Heart left ventricle (tissue), 16 donors: Measurements from ENCODE around the gene EDNRB. TPM values are rescaled to one million over a fixed set of nuclear protein-coding genes. Genes with fewer than 3 reads are reported as not detected.

Experiments used
- ATAC-seq, 4 donors: fragments of 200-7000 bp; cut with Tn5 transposase; one replicate each; pipeline ENCODE4 v1.9.1; 2020 to 2022; ENCODE audit warnings: moderate library complexity in 4 of 4, mild to moderate bottlenecking in 3 of 4, moderate number of reproducible peaks in 1 of 4
- DNase-seq, 5 donors: peaks; one replicate each; pipeline ENCODE4 v3.0.0-alpha.2; 2020
- H3K27ac ChIP-seq, 12 donors: fragments of 200-600 bp; sonication (generic) in 4 of 12; one replicate each; pipeline versions ENCODE4 v1.5.0 to v1.8.0; 2016 to 2022; ENCODE audit warnings: mild to moderate bottlenecking in 2 of 12
- H3K27me3 ChIP-seq, 9 donors: fragments of 200-600 bp; sonication (generic) in 2 of 9; one replicate each; pipeline versions ENCODE4 v1.5.1 to v1.8.0; 2016 to 2022; ENCODE audit warnings: mild to moderate bottlenecking in 3 of 9
- H3K36me3 ChIP-seq, 9 donors: fragments of 200-600 bp; sonication (generic) in 2 of 9; one replicate each; pipeline versions ENCODE4 v1.5.0 to v1.8.0; 2018 to 2022; ENCODE audit warnings: mild to moderate bottlenecking in 2 of 9
- H3K4me1 ChIP-seq, 12 donors: fragments of 200-600 bp; sonication (generic) in 4 of 12; one replicate each; pipeline versions ENCODE4 v1.5.0 to v1.8.0; 2016 to 2022; ENCODE audit warnings: mild to moderate bottlenecking in 3 of 12
- H3K4me3 ChIP-seq, 12 donors: fragments of 200-600 bp; sonication (generic) in 4 of 12; one replicate each; pipeline versions ENCODE4 v1.5.0 to v1.8.0; 2017 to 2022; ENCODE audit warnings: mild to moderate bottlenecking in 9 of 12, moderate library complexity in 4 of 12
- H3K9me3 ChIP-seq, 12 donors: fragments of 200-600 bp; sonication (generic) in 4 of 12; one replicate each; pipeline versions ENCODE4 v1.5.0 to v1.8.0; 2016 to 2022; ENCODE audit warnings: mild to moderate bottlenecking in 1 of 12
- CTCF ChIP-seq, 12 donors: fragments of 200-600 bp; sonication (generic) in 4 of 12; IDR thresholded peaks; one replicate each; pipeline versions ENCODE4 v1.5.0 to v1.8.0; 2018 to 2022; ENCODE audit warnings: antibody characterized with exemption in 12 of 12, mild to moderate bottlenecking in 5 of 12
- POLR2A ChIP-seq, 2 donors: fragments of 450-650 bp; IDR thresholded peaks; one replicate each; pipeline ENCODE4 v1.6.1; 2017; ENCODE audit warnings: antibody characterized with exemption in 2 of 2, mild to moderate bottlenecking in 2 of 2, moderate library complexity in 2 of 2
- WGBS, 4 donors: extraction: QIAGEN DNeasy Blood & Tissue Kit in 2 of 4; methylation state at CpG; one replicate each; pipeline versions ENCODE4 v1.1.5 to v1.1.7; 2013 to 2018; 5-methylcytosine and 5-hydroxymethylcytosine counted together
- intact Hi-C, 10 donors: fragments of 100-400 bp; cut with DNase I; formaldehyde crosslinking; loops; one replicate each; pipeline versions ENCODE4 v1.11.1 to v1.14.2; 2022
- polyA plus RNA-seq, 2 donors: library from polyadenylated mRNA; stranded (reverse); fragments of 200-250 nt; gene quantifications; one replicate each; pipeline ENCODE4 v1.2.3, GENCODE V29; 2013
- total RNA-seq, 9 donors: library from RNA; depleted of rRNA in 2 of 9; stranded (reverse); fragments of >200 nt in 2 of 9; fragmentation: NEBNext Ultra II Directional in 3 of 9; extraction: Animal tissue kit (Norgen Biotek cat#: 25700) in 3 of 9; gene quantifications; one replicate each; pipeline versions ENCODE4 v1.1.0 to v1.2.4, GENCODE V29; 2016 to 2023
- donor health status: ischemic (EF 13 %, LVEDD 7.1; RV severe dilation, severe dysfunction).
- donor health status: healthy with polysubstance abuse.
- donor health status: DM: no; HTN: yes; CAD: no.
- donor health status: DM: no; HTN: no; CAD: no.
- donor health status: ischemic (EF 25% LVEDD 6.9; RV normal size, moderate dysfunction).
- donor health status: ischemic (EF 25% LVEDD 5.7; RV mildly dilated, moderate dysfunction).
- donor health status: healthy.
- donor health status: DM: yes; HTN: yes; CAD: no.
- donor health status: ischemic (EF 35%, LVEDD 5.7; RV mildly dilated, moderate dysfunction).
- donor health status: nonischemic (EF 11% LVEDD 7.7; RV severe dilation, severe dysfunction).
- donor health status: DM: yes; HTN: yes; CAD: no.
- donor health status: PGD.
- donor health status: ischemic (EF 29% LVEDD 5.4; RV normal size, mild dysfunction).
- donor health status: nonischemic (EF 23%, LVEDD 6.1; RV moderate dilation, normal function).

Gene EDNRB
- total and polyA plus RNA-seq, 11 donors: 9.8 to 72.0 (median 17.9) TPM

- 86 to 94% (median 92%) methylated on average over 2 of the region's 2 CpGs for WGBS, 4 donors
- DNase-seq (no peak), ATAC-seq (no peak)
- Histone ChIP-seq H3K9me3 (no peaks in the 10 kb centered on the region), H3K27me3 (no peaks in the 10 kb centered on the region), H3K27ac (no peak overlapping the region), H3K4me3 (no peak overlapping the region), H3K36me3 (no peaks in the 10 kb centered on the region), H3K4me1 (no peaks in the 10 kb centered on the region)
- intact Hi-C loops: loop anchor here in 1 of 10 donors (5.0 kb wide), 1 partner anchor 49 kb away; no protein-coding TSS in a partner anchor
- TF ChIP-seq POLR2A (IDR thresholded peaks at IDR 0.05): no peak
- TF ChIP-seq CTCF (IDR thresholded peaks at IDR 0.05): no peak
These were observed 42.5 kb downstream of the EDNRB start for GRCh38 chr13:77876176-77876575.

DNA sequence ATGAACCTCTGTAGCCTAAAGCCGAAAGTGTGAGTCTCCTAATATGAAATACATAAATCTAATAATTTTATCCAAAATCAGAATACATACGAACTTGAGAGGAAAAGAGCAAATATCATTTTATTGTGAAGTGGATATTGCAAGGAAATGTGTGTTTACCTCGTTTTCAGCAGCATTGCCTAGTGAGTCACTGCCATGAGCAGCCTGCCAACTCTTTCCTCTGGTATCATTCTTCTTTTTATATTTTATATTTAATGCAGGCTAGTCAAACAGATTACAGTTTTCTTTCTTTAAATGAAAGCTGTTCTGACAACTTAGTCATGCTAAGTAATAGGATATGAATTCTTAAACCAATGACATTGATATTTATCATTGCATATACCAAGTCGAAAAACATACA lies 44.2 kb downstream of the EDNRB start:
- intact Hi-C loops: no loop called here
- no peak for DNase-seq
- no peaks in the 10 kb centered on the region for H3K4me1 ChIP-seq
- H3K9me3 ChIP-seq: no peaks in the 10 kb centered on the region
- TF ChIP-seq POLR2A (IDR thresholded peaks at IDR 0.05) (no peak), CTCF (IDR thresholded peaks at IDR 0.05) (no peak)
- ATAC-seq: no peak
- no peak overlapping the region for H3K4me3 ChIP-seq
- no peak overlapping the region for H3K27ac ChIP-seq
- H3K36me3 ChIP-seq: no peaks in the 10 kb centered on the region
- H3K27me3 ChIP-seq: no peaks in the 10 kb centered on the region
- 79 to 82% (median 81%) methylated on average over 4 of the region's 4 CpGs for WGBS, 4 donors

DNA sequence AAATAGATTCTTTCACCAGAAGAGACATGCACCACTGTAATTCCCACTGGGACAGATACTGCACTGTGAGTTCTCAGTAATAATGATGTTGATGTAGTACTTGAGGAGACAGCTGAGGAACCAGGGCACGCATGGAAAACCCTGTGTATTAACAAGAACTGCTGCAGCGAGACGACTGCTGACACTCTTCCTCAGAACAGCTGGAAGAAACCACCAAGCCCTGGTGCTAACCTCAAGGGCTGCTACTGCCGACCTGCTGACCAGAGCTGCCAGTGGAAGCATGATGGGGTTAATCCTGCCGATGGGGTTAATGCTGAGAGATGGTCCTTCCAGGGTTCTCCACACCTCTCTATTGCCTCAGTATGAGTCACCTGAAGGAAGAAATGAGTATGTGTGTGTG lies 45.6 kb downstream of the EDNRB start:
- ATAC-seq (no peak), DNase-seq (no peak)
- Histone ChIP-seq H3K4me1 (no peaks in the 10 kb centered on the region), H3K36me3 (no peaks in the 10 kb centered on the region), H3K27ac (no peak overlapping the region), H3K4me3 (no peak overlapping the region), H3K27me3 (no peaks in the 10 kb centered on the region), H3K9me3 (peaks cover 0 to 7% (median 0%) of the 10 kb centered on the region in 12 donors)
- intact Hi-C loops: no loop called here
- TF ChIP-seq CTCF (IDR thresholded peaks at IDR 0.05) (no peak), POLR2A (IDR thresholded peaks at IDR 0.05) (no peak)
- WGBS, 4 donors: 68 to 79% (median 74%) methylated on average over 5 of the region's 5 CpGs

DNA sequence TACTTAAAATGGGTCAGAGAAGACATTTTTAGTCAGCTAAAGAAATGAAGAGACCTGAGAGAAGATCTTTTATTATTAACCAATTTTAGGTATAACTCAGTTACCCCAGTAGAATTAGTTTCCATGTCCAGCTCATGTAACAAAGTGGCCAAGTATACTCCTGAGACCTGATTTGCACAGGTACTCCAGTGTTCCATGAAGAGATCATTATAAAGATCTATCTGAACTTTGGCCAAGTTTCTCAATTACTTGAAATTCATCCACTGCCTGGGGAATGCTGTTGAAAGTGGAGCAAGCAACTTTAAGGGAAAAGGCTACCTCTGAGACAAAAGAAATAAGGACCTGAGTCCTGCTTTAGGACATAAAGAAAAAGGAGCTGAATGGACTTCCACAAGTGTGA lies 47.0 kb downstream of the EDNRB start:
- Histone ChIP-seq H3K9me3 (peaks cover 0 to 16% (median 1%) of the 10 kb centered on the region in 12 donors), H3K4me3 (no peak overlapping the region), H3K27ac (no peak overlapping the region), H3K27me3 (no peaks in the 10 kb centered on the region), H3K4me1 (no peaks in the 10 kb centered on the region), H3K36me3 (no peaks in the 10 kb centered on the region)
- TF ChIP-seq CTCF (IDR thresholded peaks at IDR 0.05) (no peak), POLR2A (IDR thresholded peaks at IDR 0.05) (no peak)
- intact Hi-C loops: no loop called here
- no peak for DNase-seq
- no peak for ATAC-seq
